ENCODE measurements around the gene EXOC4. TPM values are rescaled to one million over a fixed set of nuclear protein-coding genes. Genes with fewer than 3 reads are reported as not detected.
"Not testable (repeated sequence)": the region's sequence is repeated elsewhere in the genome, so short reads cannot be mapped to it uniquely, and the experiment has no call there.

EXOC4 gene
- total RNA-seq, 1 donor from 2014 or later = 65.0 TPM

GRCh38 chr7:133301444-133301843 lies 48.6 kb downstream of the EXOC4 start:
- Mint-ChIP-seq H3K4me1 (ENCODE audit: low read depth) (no peaks in the 10 kb centered on the region), H3K27me3 (ENCODE audit: low read depth) (no peaks in the 10 kb centered on the region), H3K36me3 (ENCODE audit: low read depth) (peaks cover 13% of the 10 kb centered on the region), H3K27ac (no peak overlapping the region), H3K4me3 (ENCODE audit: low read depth) (no peak overlapping the region), H3K9me3 (no peaks in the 10 kb centered on the region)
- intact Hi-C loops (cut with micrococcal nuclease) = no loop called here
- DNase-seq (ENCODE audit: low spot score) = no peak

DNA sequence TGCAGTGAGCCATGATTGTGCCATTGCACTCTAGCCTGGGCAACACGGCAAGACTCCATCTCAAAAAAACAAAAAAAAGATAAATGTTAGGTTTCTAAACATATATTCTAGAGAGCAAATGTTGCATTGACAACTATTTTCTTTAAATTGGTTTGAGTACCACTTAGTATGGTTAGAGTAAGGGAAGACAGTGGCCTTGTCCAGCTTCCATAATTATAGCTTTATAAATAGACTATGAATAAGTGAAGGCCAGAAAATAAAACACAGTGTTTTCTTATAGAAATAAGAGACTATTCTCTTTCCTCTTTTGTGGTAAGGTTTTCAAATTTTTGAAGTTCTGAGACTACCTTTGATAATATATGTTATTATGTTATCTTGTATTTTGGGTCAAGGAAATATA lies 50.5 kb downstream of the EXOC4 start:
- Mint-ChIP-seq H3K27ac (no peak overlapping the region), H3K4me3 (ENCODE audit: low read depth) (no peak overlapping the region), H3K4me1 (ENCODE audit: low read depth) (no peaks in the 10 kb centered on the region), H3K9me3 (no peaks in the 10 kb centered on the region), H3K27me3 (ENCODE audit: low read depth) (no peaks in the 10 kb centered on the region), H3K36me3 (ENCODE audit: low read depth) (peaks cover 26% of the 10 kb centered on the region)
- DNase-seq (ENCODE audit: low spot score) = no peak
- intact Hi-C loops (cut with micrococcal nuclease) = no loop called here

- H3K27ac Mint-ChIP-seq = no peak overlapping the region
- H3K4me1 Mint-ChIP-seq (ENCODE audit: low read depth) = no peaks in the 10 kb centered on the region
- H3K4me3 Mint-ChIP-seq (ENCODE audit: low read depth) = no peak overlapping the region
- H3K27me3 Mint-ChIP-seq (ENCODE audit: low read depth) = no peaks in the 10 kb centered on the region
- H3K9me3 Mint-ChIP-seq = no peaks in the 10 kb centered on the region
- no peak for DNase-seq (ENCODE audit: low spot score)
- intact Hi-C loops (cut with micrococcal nuclease) = no loop called here
- H3K36me3 Mint-ChIP-seq (ENCODE audit: low read depth) = peaks cover 30% of the 10 kb centered on the region
These were observed 51.1 kb downstream of the EXOC4 start for GRCh38 chr7:133303931-133304330.

GRCh38 chr7:133309333-133309732 lies 56.5 kb downstream of the EXOC4 start:
- intact Hi-C loops (cut with micrococcal nuclease) = no loop called here
- Mint-ChIP-seq H3K27me3 (ENCODE audit: low read depth) (no peaks in the 10 kb centered on the region), H3K9me3 (no peaks in the 10 kb centered on the region), H3K27ac (no peak overlapping the region), H3K4me1 (ENCODE audit: low read depth) (peaks cover 6% of the 10 kb centered on the region), H3K36me3 (ENCODE audit: low read depth) (peaks cover 44% of the 10 kb centered on the region), H3K4me3 (ENCODE audit: low read depth) (no peak overlapping the region)
- DNase-seq (ENCODE audit: low spot score) = no peak

DNA sequence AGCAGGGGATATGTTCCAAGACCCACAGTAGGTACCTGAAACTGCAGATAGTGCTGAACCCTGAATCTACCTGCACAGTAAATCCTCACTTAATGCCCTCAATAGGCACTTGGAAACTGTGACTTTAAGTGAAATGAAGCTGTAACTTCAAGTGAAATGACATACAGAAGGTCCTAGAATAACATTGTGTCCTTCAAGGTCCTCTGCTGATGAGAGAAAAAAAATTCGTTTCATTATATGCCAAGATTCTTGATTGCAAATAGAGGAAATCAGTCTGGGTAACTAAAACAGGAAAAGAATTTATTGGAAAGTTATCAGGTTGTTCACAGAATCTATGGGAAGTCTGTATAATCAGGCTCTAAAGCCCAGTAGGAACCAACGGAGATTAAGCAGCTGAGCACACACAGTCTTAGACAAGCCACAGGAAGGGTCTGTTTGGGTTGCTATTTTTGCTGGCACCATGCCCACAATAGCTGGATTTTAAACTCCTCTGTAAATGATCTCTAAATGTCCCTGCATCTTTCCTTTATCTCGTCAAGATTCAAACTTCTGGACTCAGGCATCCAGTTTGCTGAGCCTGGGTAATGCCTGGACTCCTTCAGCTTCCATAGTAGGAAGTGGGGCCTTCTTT lies 57.5 kb downstream of the EXOC4 start:
- Mint-ChIP-seq H3K36me3 (ENCODE audit: low read depth) (peaks cover 48% of the 10 kb centered on the region), H3K27ac (no peak overlapping the region)
- intact Hi-C loops (cut with micrococcal nuclease) = no loop called here

DNA sequence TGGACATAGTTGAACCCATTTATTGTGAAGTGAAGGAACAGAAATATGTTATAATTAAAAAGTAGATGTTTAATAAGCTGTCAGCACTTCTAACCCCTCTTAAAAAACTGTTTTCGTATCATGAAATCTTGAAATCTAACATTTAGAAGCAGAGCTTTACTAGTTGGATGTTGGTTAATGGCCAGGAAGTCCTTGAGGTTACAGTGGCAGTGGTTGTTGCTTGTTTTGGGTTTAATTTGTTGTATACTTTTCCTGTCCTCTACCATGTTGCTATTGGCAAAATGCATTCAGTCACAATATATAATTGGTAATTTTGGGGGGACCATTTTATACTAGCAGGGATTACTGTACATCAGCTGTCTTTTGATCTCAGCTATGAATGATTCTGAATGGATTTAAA lies 60.7 kb downstream of the EXOC4 start:
- no peak for DNase-seq (ENCODE audit: low spot score)
- no peaks in the 10 kb centered on the region for H3K9me3 Mint-ChIP-seq

More for the DNA sequence above, 57.5 kb downstream of the EXOC4 start:
- no peaks in the 10 kb centered on the region for H3K9me3 Mint-ChIP-seq
- H3K27me3 Mint-ChIP-seq (ENCODE audit: low read depth) = no peaks in the 10 kb centered on the region
- DNase-seq (ENCODE audit: low spot score) = no peak
- peaks cover 6% of the 10 kb centered on the region for H3K4me1 Mint-ChIP-seq (ENCODE audit: low read depth)
- no peak overlapping the region for H3K4me3 Mint-ChIP-seq (ENCODE audit: low read depth)

GRCh38 chr7:133314084-133314483 lies 61.2 kb downstream of the EXOC4 start:
- DNase-seq (ENCODE audit: low spot score) = no peak
- peaks cover 6% of the 10 kb centered on the region for H3K4me1 Mint-ChIP-seq (ENCODE audit: low read depth)
- H3K36me3 Mint-ChIP-seq (ENCODE audit: low read depth) = peaks cover 22% of the 10 kb centered on the region
- no peaks in the 10 kb centered on the region for H3K9me3 Mint-ChIP-seq
- no peaks in the 10 kb centered on the region for H3K27me3 Mint-ChIP-seq (ENCODE audit: low read depth)
- intact Hi-C loops (cut with micrococcal nuclease) = no loop called here
- no peak overlapping the region for H3K27ac Mint-ChIP-seq
- no peak overlapping the region for H3K4me3 Mint-ChIP-seq (ENCODE audit: low read depth)

More for the DNA sequence above, 60.7 kb downstream of the EXOC4 start:
- Mint-ChIP-seq H3K27me3 (ENCODE audit: low read depth) (no peaks in the 10 kb centered on the region), H3K27ac (no peak overlapping the region), H3K36me3 (ENCODE audit: low read depth) (peaks cover 27% of the 10 kb centered on the region), H3K4me3 (ENCODE audit: low read depth) (no peak overlapping the region), H3K4me1 (ENCODE audit: low read depth) (peaks cover 6% of the 10 kb centered on the region)
- intact Hi-C loops (cut with micrococcal nuclease) = no loop called here

- Mint-ChIP-seq H3K36me3 (ENCODE audit: low read depth) (peaks cover 32% of the 10 kb centered on the region), H3K4me1 (ENCODE audit: low read depth) (peaks cover 6% of the 10 kb centered on the region), H3K9me3 (peaks cover 3% of the 10 kb centered on the region), H3K4me3 (ENCODE audit: low read depth) (no peak overlapping the region), H3K27ac (no peak overlapping the region), H3K27me3 (ENCODE audit: low read depth) (no peaks in the 10 kb centered on the region)
- intact Hi-C loops (cut with micrococcal nuclease) = no loop called here
- DNase-seq (ENCODE audit: low spot score) = no peak
These were observed 62.6 kb downstream of the EXOC4 start for GRCh38 chr7:133315332-133316040.

GRCh38 chr7:133319842-133320241 lies 67.0 kb downstream of the EXOC4 start:
- H3K36me3 Mint-ChIP-seq (ENCODE audit: low read depth) = peaks cover 55% of the 10 kb centered on the region
- no peak for DNase-seq (ENCODE audit: low spot score)
- H3K4me3 Mint-ChIP-seq (ENCODE audit: low read depth) = no peak overlapping the region
- H3K4me1 Mint-ChIP-seq (ENCODE audit: low read depth) = no peaks in the 10 kb centered on the region
- no peak overlapping the region for H3K27ac Mint-ChIP-seq
- intact Hi-C loops (cut with micrococcal nuclease) = no loop called here
- peaks cover 24% of the 10 kb centered on the region for H3K9me3 Mint-ChIP-seq
- H3K27me3 Mint-ChIP-seq (ENCODE audit: low read depth) = no peaks in the 10 kb centered on the region

DNA sequence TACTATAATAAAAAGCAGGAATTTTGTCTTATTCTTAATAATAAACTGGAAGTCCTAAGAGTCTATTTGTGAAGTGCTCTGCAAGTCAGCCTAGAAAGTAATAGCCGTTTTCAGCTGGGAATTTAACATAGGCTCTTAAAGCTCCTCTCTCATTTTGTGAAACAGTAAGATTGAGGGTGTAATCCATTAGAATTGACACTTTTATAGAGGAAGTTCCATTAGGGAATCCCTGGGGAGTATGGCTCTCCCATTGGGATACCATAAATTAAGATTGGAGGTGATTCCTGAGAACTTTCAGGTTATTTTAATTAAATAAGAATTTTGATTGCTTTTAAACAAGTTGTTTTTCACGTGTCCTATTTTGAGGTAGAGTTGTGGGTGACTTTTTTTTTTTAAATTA lies 68.0 kb downstream of the EXOC4 start:
- H3K27ac Mint-ChIP-seq = no peak overlapping the region
- H3K27me3 Mint-ChIP-seq (ENCODE audit: low read depth) = no peaks in the 10 kb centered on the region
- H3K9me3 Mint-ChIP-seq = peaks cover 28% of the 10 kb centered on the region
- DNase-seq (ENCODE audit: low spot score) = no peak
- H3K4me1 Mint-ChIP-seq (ENCODE audit: low read depth) = no peaks in the 10 kb centered on the region
- no peak overlapping the region for H3K4me3 Mint-ChIP-seq (ENCODE audit: low read depth)
- intact Hi-C loops (cut with micrococcal nuclease) = no loop called here
- peaks cover 62% of the 10 kb centered on the region for H3K36me3 Mint-ChIP-seq (ENCODE audit: low read depth)

GRCh38 chr7:133321366-133321765 lies 68.5 kb downstream of the EXOC4 start:
- intact Hi-C loops (cut with micrococcal nuclease); DNase-seq (ENCODE audit: low spot score); H3K4me1 Mint-ChIP-seq (ENCODE audit: low read depth); H3K4me3 Mint-ChIP-seq (ENCODE audit: low read depth); H3K27ac Mint-ChIP-seq; H3K27me3 Mint-ChIP-seq (ENCODE audit: low read depth): not testable (repeated sequence)
- Mint-ChIP-seq H3K9me3 (peaks cover 29% of the 10 kb centered on the region), H3K36me3 (ENCODE audit: low read depth) (peaks cover 63% of the 10 kb centered on the region)

- H3K27me3 Mint-ChIP-seq (ENCODE audit: low read depth); H3K4me1 Mint-ChIP-seq (ENCODE audit: low read depth); intact Hi-C loops (cut with micrococcal nuclease); H3K4me3 Mint-ChIP-seq (ENCODE audit: low read depth); DNase-seq (ENCODE audit: low spot score); H3K27ac Mint-ChIP-seq: not testable (repeated sequence)
- Mint-ChIP-seq H3K36me3 (ENCODE audit: low read depth) (peaks cover 58% of the 10 kb centered on the region), H3K9me3 (peaks cover 23% of the 10 kb centered on the region)
These were observed 73.9 kb downstream of the EXOC4 start for GRCh38 chr7:133326745-133327144.

DNA sequence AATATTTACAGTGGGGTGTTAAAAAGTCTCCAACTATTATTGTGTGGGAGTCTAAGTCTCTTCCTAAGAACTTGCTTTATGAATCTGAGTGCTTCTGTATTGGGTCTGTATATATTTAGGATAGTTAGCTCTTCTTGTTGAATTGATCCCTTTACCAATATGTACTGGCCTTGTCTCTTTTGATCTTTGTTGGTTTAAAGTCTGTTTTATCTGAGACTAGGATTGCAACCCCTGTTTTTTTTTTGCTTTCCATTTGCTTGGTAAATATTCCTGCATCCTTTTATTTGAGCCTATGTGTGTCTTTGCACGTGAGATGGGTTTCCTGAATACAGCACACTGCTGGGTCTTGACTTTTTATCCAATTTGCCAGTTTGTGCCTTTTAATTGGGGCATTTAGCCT lies 75.1 kb downstream of the EXOC4 start:
- DNase-seq (ENCODE audit: low spot score); H3K27ac Mint-ChIP-seq; H3K27me3 Mint-ChIP-seq (ENCODE audit: low read depth); H3K4me3 Mint-ChIP-seq (ENCODE audit: low read depth); H3K4me1 Mint-ChIP-seq (ENCODE audit: low read depth); intact Hi-C loops (cut with micrococcal nuclease): not testable (repeated sequence)
- Mint-ChIP-seq H3K9me3 (peaks cover 14% of the 10 kb centered on the region), H3K36me3 (ENCODE audit: low read depth) (peaks cover 45% of the 10 kb centered on the region)
